PC-9 (cell line): Measurements from ENCODE around the gene ZIC5.

Experiments used
- CTCF ChIP-seq: fragments of 200-600 bp; sonication (generic); conservative IDR thresholded peaks from 2 replicates; pipeline ENCODE4 v1.6.1; 2017; ENCODE audit warnings: mixed run types, antibody characterized with exemption, mild to moderate bottlenecking, moderate library complexity
- EZH2 ChIP-seq: fragments of 200-600 bp; sonication (generic); IDR thresholded peaks from 2 replicates; pipeline ENCODE4 v1.8.0; 2017; ENCODE audit warnings: antibody characterized with exemption, low read depth

- TF ChIP-seq CTCF (no peak), EZH2 (no peak)
Observed at GRCh38 chr13:99984461-99985240, 13.1 kb upstream of the ZIC5 start.
